ENCODE results near the gene CCT7.

DNA sequence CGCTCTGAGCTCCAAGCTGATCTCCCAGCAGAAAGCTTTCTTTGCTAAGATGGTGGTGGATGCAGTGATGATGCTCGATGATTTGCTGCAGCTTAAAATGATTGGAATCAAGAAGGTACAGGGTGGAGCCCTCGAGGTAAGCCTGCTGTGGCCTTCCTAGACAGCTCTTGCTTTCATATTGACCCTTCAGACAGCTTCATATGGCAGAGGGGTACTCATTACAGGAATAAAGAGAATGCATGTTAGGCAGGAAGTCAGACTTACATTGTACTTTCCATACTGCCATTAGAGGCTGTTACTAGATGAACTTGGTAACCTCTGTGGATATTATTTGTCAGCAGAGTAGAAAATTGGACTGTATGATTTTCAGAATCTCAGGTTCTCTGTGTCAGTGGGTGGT is 10.5 kb downstream of the CCT7 start:
- TF ChIP-seq CREM (IDR thresholded peaks at IDR 0.05; ENCODE audit: low read depth) (no peak), ZNF217 (IDR thresholded peaks at IDR 0.05) (no peak), CBFB (IDR thresholded peaks at IDR 0.05; ENCODE audit: low read depth) (no peak), ETV6 (conservative IDR thresholded peaks at IDR 0.05 in 1 of 2, IDR thresholded peaks at IDR 0.05 in 1 of 2; ENCODE audit: borderline replicate concordance in 1 of 2, low read depth in 1 of 2) (no peak), EZH2 (IDR thresholded peaks at IDR 0.05; ENCODE audit: borderline replicate concordance, control insufficient read depth, low read depth, low read length) (no peak), POLR2A (IDR thresholded peaks at IDR 0.05; ENCODE audit: low read depth, low read length) (no peak), CTCF (IDR thresholded peaks at IDR 0.05 in 2 of 3, conservative IDR thresholded peaks at IDR 0.05 in 1 of 3; ENCODE audit: control insufficient read depth in 2 of 3, extremely low read depth in 1 of 3, insufficient read depth in 1 of 3, low read depth in 3 of 3, low read length in 3 of 3) (no peak)
